NT2/D1 (cell line): ENCODE results near the gene OPCML.

Experiments used
- SUZ12 ChIP-seq: IDR thresholded peaks from 2 replicates; pipeline ENCODE4 v1.6.1; 2011; ENCODE audit not compliant: insufficient read length, insufficient read depth; ENCODE audit errors: extremely low read depth
- YY1 ChIP-seq: IDR thresholded peaks from 2 replicates; pipeline ENCODE4 v1.6.1; 2011; ENCODE audit not compliant: insufficient read length, insufficient read depth
- ZNF274 ChIP-seq: IDR thresholded peaks from 2 replicates; pipeline ENCODE4 v1.6.1; 2011; ENCODE audit warnings: mild to moderate bottlenecking, low read depth, low read length

GRCh38 chr11:132501356-132501755 is 1030.9 kb downstream of the OPCML start:
- TF ChIP-seq YY1 (no peak), ZNF274 (no peak), SUZ12 (no peak)
